Kidney epithelial cell (primary cell): ENCODE measurements around the gene PFAS. TPM values are rescaled to one million over a fixed set of nuclear protein-coding genes. Genes with fewer than 3 reads are reported as not detected.

Experiments
- DNase-seq: peaks from one replicate; pipeline ENCODE4 v3.0.0-alpha.2; 2010; ENCODE audit warnings: low read depth
- H3K27me3 ChIP-seq: 2 replicates; pipeline ENCODE4 v1.6.0; 2011; ENCODE audit warnings: low read length; ENCODE audit not compliant: control insufficient read depth, insufficient read depth
- H3K36me3 ChIP-seq: 2 replicates; pipeline ENCODE4 v1.5.1; 2011; ENCODE audit warnings: low read length; ENCODE audit not compliant: control insufficient read depth, insufficient read depth
- H3K4me3 ChIP-seq: 2 replicates; pipeline ENCODE4 v1.5.1; 2011; ENCODE audit warnings: low read depth, mild to moderate bottlenecking, control low read depth, low read length
- total RNA-seq: library from RNA; depleted of rRNA; stranded (reverse); fragments of >200 nt; gene quantifications from 2 replicates; pipeline ENCODE4 v1.2.3, GENCODE V29; 2015
- TF ChIP-seq, protein P1 (sequence below): IDR thresholded peaks from 2 replicates; pipeline ENCODE4 v1.5.1; 2011; ENCODE audit warnings: mild to moderate bottlenecking, moderate library complexity, low read length, control low read depth, inconsistent platforms; ENCODE audit not compliant: insufficient read depth, poor library complexity, severe bottlenecking

Gene PFAS
- total RNA-seq, 1 donor from 2014 or later: 34.3 TPM

DNA sequence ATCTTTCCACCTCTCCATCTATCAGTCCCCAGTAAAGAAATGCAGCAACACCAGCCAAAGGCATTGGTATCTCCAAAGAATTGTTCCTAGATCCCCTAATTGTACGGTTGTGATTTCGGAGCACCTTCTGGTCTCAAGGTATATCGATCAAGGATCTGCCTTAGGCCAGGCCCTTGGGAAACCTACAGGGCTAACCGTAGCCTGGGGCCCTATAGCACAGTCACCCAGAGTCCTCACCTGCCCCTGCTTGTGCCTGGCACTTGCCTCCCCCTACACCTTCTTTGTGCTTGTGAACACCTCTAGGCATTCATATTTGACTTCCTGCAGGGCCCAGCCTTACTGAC is 21.9 kb upstream of the PFAS start:
- no peaks in the 10 kb centered on the region for H3K27me3 ChIP-seq
- H3K4me3 ChIP-seq: no peak overlapping the region
- DNase-seq: no peak
- TF ChIP-seq, protein P1, sequence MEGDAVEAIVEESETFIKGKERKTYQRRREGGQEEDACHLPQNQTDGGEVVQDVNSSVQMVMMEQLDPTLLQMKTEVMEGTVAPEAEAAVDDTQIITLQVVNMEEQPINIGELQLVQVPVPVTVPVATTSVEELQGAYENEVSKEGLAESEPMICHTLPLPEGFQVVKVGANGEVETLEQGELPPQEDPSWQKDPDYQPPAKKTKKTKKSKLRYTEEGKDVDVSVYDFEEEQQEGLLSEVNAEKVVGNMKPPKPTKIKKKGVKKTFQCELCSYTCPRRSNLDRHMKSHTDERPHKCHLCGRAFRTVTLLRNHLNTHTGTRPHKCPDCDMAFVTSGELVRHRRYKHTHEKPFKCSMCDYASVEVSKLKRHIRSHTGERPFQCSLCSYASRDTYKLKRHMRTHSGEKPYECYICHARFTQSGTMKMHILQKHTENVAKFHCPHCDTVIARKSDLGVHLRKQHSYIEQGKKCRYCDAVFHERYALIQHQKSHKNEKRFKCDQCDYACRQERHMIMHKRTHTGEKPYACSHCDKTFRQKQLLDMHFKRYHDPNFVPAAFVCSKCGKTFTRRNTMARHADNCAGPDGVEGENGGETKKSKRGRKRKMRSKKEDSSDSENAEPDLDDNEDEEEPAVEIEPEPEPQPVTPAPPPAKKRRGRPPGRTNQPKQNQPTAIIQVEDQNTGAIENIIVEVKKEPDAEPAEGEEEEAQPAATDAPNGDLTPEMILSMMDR: no peak
- no peaks in the 10 kb centered on the region for H3K36me3 ChIP-seq

DNA sequence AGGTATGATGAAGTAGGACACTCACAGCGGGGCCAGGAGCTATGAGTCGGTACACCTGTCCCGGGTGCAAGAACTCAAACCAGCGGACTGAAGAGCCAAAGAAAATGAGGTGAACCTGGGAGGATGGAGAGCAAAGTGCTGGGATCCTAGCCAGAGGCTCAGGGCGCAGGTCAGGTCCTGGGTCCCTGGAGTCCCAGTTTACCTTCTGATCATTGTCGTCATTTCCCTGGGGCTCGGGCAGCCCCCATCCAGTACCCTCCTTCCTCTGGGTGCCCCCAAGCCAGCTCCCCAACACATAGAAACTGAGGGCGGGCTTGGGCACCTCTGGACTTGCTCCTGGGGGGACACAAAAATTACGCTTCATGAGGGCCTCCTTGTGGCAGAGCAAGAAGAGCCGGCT is 17.4 kb upstream of the PFAS start:
- no peaks in the 10 kb centered on the region for H3K36me3 ChIP-seq
- no peaks in the 10 kb centered on the region for H3K27me3 ChIP-seq
- no peak overlapping the region for H3K4me3 ChIP-seq
- TF ChIP-seq, protein P1: no peak
- DNase-seq: no peak

DNA sequence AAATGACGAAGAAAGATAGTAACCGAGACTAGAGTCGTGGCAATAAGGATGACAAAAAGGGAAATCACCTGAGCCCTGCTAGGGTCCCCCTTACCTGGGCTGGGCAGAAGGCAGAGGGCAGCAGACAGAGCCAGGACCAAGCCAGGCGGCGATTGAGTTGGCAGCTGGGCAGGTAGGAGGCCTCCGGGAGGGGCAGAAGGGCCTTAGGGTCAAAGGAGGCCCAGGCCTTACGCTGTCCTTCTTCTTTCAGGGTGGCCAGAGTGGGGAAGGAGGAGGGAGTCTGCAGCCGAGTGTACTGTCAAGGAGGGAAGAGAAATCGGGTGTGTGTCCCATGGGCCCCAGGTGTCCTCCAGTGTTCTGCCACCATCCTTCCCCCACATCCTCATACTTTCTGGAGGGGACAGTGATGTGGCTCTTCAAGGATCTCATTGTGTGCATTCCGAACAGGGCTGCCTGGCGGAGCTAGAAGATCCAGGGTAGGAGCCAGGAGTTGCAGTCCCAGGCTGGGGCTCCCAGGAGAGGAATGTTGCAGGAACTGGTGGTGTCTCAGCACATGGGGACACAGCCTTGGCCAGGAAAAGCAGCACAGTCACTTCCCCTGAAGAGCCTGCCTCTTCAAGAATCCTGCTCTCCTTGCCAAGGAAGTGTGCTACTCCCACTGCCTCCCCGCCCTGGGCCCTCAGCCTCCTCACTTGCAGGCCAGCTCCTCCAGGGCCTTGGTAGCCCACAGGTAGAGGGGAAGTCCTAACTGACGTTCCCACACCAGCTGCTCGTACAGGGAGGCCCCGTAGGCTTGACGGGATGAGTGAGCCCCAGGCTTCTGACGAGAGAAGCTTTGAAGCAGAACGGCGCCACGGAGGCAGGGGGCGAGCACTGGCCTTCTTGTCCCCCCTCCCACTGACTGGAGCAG is 14.5 kb upstream of the PFAS start:
- H3K36me3 ChIP-seq: peaks cover 5% of the 10 kb centered on the region
- DNase-seq: no peak
- no peak overlapping the region for H3K4me3 ChIP-seq
- H3K27me3 ChIP-seq: no peaks in the 10 kb centered on the region
- TF ChIP-seq, protein P1: no peak

DNA sequence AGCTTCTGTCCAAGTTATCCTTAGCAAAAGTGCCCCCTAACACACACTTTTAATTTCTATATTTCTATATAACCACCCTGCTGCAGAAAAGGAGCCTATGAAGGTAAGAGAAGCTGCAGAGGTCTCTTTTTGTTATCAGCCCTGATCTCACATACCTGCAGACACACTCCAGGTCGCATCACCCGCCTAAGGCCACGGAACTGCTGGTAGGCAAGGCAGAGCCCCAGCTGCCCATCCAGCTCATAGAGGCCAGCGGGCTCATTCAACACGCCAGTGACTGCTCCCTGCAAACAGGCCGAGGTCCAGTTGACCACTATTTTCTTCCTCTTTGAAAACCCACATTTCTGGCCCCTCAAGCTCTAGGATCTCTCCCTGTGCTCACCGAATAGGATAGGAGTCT is 13.4 kb upstream of the PFAS start:
- peaks cover 5% of the 10 kb centered on the region for H3K36me3 ChIP-seq
- no peaks in the 10 kb centered on the region for H3K27me3 ChIP-seq
- TF ChIP-seq, protein P1: no peak
- no peak for DNase-seq
- H3K4me3 ChIP-seq: no peak overlapping the region

DNA sequence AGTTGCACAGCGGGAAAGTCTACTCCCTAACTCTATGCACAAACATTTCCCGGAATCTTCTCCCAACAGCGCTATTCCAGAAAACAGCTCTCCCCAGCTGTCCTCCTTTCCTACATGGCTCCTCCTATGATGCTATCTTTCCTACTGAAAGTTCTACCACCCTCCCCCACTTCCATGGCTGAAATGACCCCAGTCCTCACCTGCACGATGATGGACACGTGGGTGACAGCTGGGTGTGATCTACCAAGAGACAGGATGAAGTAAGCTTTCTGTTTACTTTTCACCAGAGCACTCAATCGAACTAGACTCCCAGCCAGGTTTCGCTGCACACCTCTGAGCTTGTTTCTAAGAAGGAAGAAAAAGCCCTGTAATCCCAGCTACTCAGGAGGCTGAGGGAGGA is 11.9 kb upstream of the PFAS start:
- no peak overlapping the region for H3K4me3 ChIP-seq
- DNase-seq: no peak
- peaks cover 6% of the 10 kb centered on the region for H3K36me3 ChIP-seq
- TF ChIP-seq, protein P1: no peak
- H3K27me3 ChIP-seq: no peaks in the 10 kb centered on the region

DNA sequence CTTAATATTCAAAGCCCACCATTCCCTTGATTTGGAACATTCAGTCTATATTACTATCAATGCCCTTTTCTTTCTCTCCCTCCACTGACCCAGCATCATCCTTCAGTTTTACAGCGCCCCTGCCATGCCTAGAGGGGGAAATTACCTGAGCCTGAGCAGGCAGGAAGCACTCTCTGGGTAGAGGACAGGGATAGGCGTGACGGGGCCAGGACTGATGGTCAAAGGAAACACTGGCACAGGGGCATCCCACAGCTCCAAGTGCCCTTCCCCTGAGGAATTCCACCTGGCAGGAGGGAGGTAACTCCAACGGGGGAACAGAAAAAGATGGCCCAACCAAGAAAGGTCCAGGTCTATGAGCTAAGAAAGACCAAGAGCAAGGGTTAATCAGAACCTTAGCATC is 11.2 kb upstream of the PFAS start:
- H3K4me3 ChIP-seq: no peak overlapping the region
- DNase-seq: no peak
- TF ChIP-seq, protein P1: no peak

More for the DNA sequence above, 11.2 kb upstream of the PFAS start:
- H3K27me3 ChIP-seq: no peaks in the 10 kb centered on the region
- peaks cover 6% of the 10 kb centered on the region for H3K36me3 ChIP-seq
